Mesendoderm (in vitro differentiated cells): ENCODE measurements around the gene PDE1C.
"Not testable (repeated sequence)": the region's sequence is repeated elsewhere in the genome, so short reads cannot be mapped to it uniquely, and the experiment has no call there.

Experiments used
- DNase-seq: peaks from one replicate; pipeline ENCODE4 v3.0.0; 2013
- H2AK5ac ChIP-seq: 2 replicates; pipeline ENCODE4 v1.6.1; 2013; ENCODE audit warnings: low read length, inconsistent platforms
- H2BK120ac ChIP-seq: 2 replicates; pipeline ENCODE4 v1.6.1; 2013; ENCODE audit warnings: low read depth, mild to moderate bottlenecking, low read length, moderate library complexity, mixed read lengths
- H2BK15ac ChIP-seq: replicated peaks from 2 replicates; pipeline ENCODE4 v1.6.1; 2013; ENCODE audit warnings: low read depth, mild to moderate bottlenecking, moderate library complexity
- H2BK5ac ChIP-seq: 2 replicates; pipeline ENCODE4 v1.6.1; 2013; ENCODE audit warnings: low read length, inconsistent platforms
- H3K18ac ChIP-seq: 2 replicates; pipeline ENCODE4 v1.6.1; 2013; ENCODE audit warnings: mild to moderate bottlenecking, low read length, mixed read lengths
- H3K23ac ChIP-seq: one replicate; pipeline ENCODE4 v1.6.1; 2013; ENCODE audit warnings: low read length
- H3K27ac ChIP-seq: 2 replicates; pipeline ENCODE4 v1.5.1; 2013; ENCODE audit warnings: low read depth, mild to moderate bottlenecking, inconsistent platforms, low read length, moderate library complexity
- H3K27me3 ChIP-seq: 2 replicates; pipeline ENCODE4 v1.6.1; 2013; ENCODE audit warnings: low read length, control low read depth, mild to moderate bottlenecking, inconsistent platforms; ENCODE audit not compliant: insufficient read depth, poor library complexity
- H3K36me3 ChIP-seq: 2 replicates; pipeline ENCODE4 v1.6.1; 2013; ENCODE audit warnings: low read length, inconsistent platforms; ENCODE audit not compliant: control insufficient read depth, insufficient read depth
- H3K4ac ChIP-seq: one replicate; pipeline ENCODE4 v1.6.1; 2013; ENCODE audit warnings: low read depth, mild to moderate bottlenecking, low read length, moderate library complexity
- H3K4me1 ChIP-seq: 2 replicates; pipeline ENCODE4 v1.6.1; 2013; ENCODE audit warnings: low read depth, low read length, inconsistent platforms; ENCODE audit not compliant: control insufficient read depth
- H3K4me2 ChIP-seq: 2 replicates; pipeline ENCODE4 v1.6.1; 2013; ENCODE audit warnings: low read length
- H3K4me3 ChIP-seq: 2 replicates; pipeline ENCODE4 v1.5.1; 2013; ENCODE audit warnings: mild to moderate bottlenecking, low read length
- H3K56ac ChIP-seq: one replicate; pipeline ENCODE4 v1.6.1; 2013; ENCODE audit warnings: low read length
- H3K79me1 ChIP-seq: 2 replicates; pipeline ENCODE4 v1.6.1; 2013; ENCODE audit warnings: low read length, inconsistent platforms
- H3K79me2 ChIP-seq: 2 replicates; pipeline ENCODE4 v1.6.1; 2013; ENCODE audit warnings: mild to moderate bottlenecking, low read length; ENCODE audit not compliant: control insufficient read depth, insufficient read depth
- H3K9ac ChIP-seq: 2 replicates; pipeline ENCODE4 v1.6.1; 2013; ENCODE audit warnings: low read length, inconsistent platforms
- H4K5ac ChIP-seq: one replicate; pipeline ENCODE4 v1.6.1; 2013; ENCODE audit warnings: low read length
- H4K8ac ChIP-seq: one replicate; pipeline ENCODE4 v1.6.1; 2013; ENCODE audit warnings: low read depth, mild to moderate bottlenecking, control low read depth, low read length, moderate library complexity
- WGBS: extraction: QIAGEN DNeasy Blood & Tissue Kit; methylation state at CpG from one replicate; pipeline ENCODE4 v1.1.7; 2013; ENCODE audit warnings: low lambda C conversion rate, missing lambda C conversion rate; ENCODE audit not compliant: insufficient coverage; ENCODE audit errors: extremely low coverage; 5-methylcytosine and 5-hydroxymethylcytosine counted together

Gene PDE1C

GRCh38 chr7:31835471-31835870, 234.7 kb downstream of the PDE1C start:
- no peak overlapping the region for H3K27ac ChIP-seq
- whole genome bisulfite sequencing: no CpG with 5 or more reads among the region's 4 CpGs

GRCh38 chr7:31833625-31834024, 236.6 kb downstream of the PDE1C start:
- not testable (repeated sequence) for H3K79me2 ChIP-seq, H4K5ac ChIP-seq, H3K27me3 ChIP-seq, H3K79me1 ChIP-seq, H3K56ac ChIP-seq, H3K27ac ChIP-seq, H2BK5ac ChIP-seq, DNase-seq, H2BK15ac ChIP-seq, H2BK120ac ChIP-seq, H3K4me2 ChIP-seq, H3K36me3 ChIP-seq, H2AK5ac ChIP-seq, H3K9ac ChIP-seq, H3K4me1 ChIP-seq, H3K18ac ChIP-seq, H4K8ac ChIP-seq, H3K23ac ChIP-seq, H3K4me3 ChIP-seq, H3K4ac ChIP-seq
- no CpG with 5 or more reads among the region's 3 CpGs for WGBS

More at GRCh38 chr7:31835471-31835870, 234.7 kb downstream of the PDE1C start:
- Histone ChIP-seq H4K8ac (no peak overlapping the region), H3K27me3 (no peaks in the 10 kb centered on the region), H3K4me3 (no peak overlapping the region), H3K36me3 (no peaks in the 10 kb centered on the region), H3K79me2 (no peaks in the 10 kb centered on the region), H3K4me2 (no peak overlapping the region), H2BK120ac (no peak overlapping the region), H3K79me1 (no peaks in the 10 kb centered on the region), H3K18ac (no peak overlapping the region), H3K9ac (no peak overlapping the region), H2BK15ac (no peak overlapping the region), H3K23ac (no peak overlapping the region), H3K4ac (no peak overlapping the region), H2AK5ac (no peak overlapping the region), H3K4me1 (no peaks in the 10 kb centered on the region), H4K5ac (no peak overlapping the region), H2BK5ac (no peak overlapping the region), H3K56ac (no peak overlapping the region)
- DNase-seq: no peak

GRCh38 chr7:31828520-31828919, 241.7 kb downstream of the PDE1C start:
- H3K27ac ChIP-seq: no peak overlapping the region
- H3K4ac ChIP-seq: no peak overlapping the region
- no peak overlapping the region for H3K9ac ChIP-seq
- no peak overlapping the region for H3K4me2 ChIP-seq
- H2BK120ac ChIP-seq: no peak overlapping the region
- H3K36me3 ChIP-seq: no peaks in the 10 kb centered on the region
- no peaks in the 10 kb centered on the region for H3K79me2 ChIP-seq
- H3K27me3 ChIP-seq: no peaks in the 10 kb centered on the region
- no peak overlapping the region for H2BK15ac ChIP-seq
- H4K5ac ChIP-seq: no peak overlapping the region
- H3K4me3 ChIP-seq: no peak overlapping the region
- H2BK5ac ChIP-seq: no peak overlapping the region
- no peaks in the 10 kb centered on the region for H3K79me1 ChIP-seq
- H3K4me1 ChIP-seq: peaks cover 9% of the 10 kb centered on the region
- no peak overlapping the region for H4K8ac ChIP-seq
- H3K18ac ChIP-seq: no peak overlapping the region
- H2AK5ac ChIP-seq: no peak overlapping the region
- no peak overlapping the region for H3K23ac ChIP-seq
- H3K56ac ChIP-seq: no peak overlapping the region
- peak; percentile 12 for DNase-seq

GRCh38 chr7:31825576-31825975, 244.6 kb downstream of the PDE1C start:
- no peak overlapping the region for H3K4ac ChIP-seq
- H3K4me2 ChIP-seq: no peak overlapping the region
- peak overlapping the region; percentile 40 for H3K18ac ChIP-seq
- peak; percentile 76 for DNase-seq
- H3K4me3 ChIP-seq: no peak overlapping the region
- no peak overlapping the region for H2BK15ac ChIP-seq
- no peak overlapping the region for H3K23ac ChIP-seq
- peak overlapping the region; percentile 41 for H3K27ac ChIP-seq
- H3K27me3 ChIP-seq: no peaks in the 10 kb centered on the region
- H3K4me1 ChIP-seq: peaks cover 9% of the 10 kb centered on the region
- H3K9ac ChIP-seq: no peak overlapping the region
- no peaks in the 10 kb centered on the region for H3K79me2 ChIP-seq
- H2BK5ac ChIP-seq: peak overlapping the region; percentile 2
- no peak overlapping the region for H4K5ac ChIP-seq
- H2BK120ac ChIP-seq: no peak overlapping the region
- peak overlapping the region; percentile 14 for H2AK5ac ChIP-seq
- no peaks in the 10 kb centered on the region for H3K36me3 ChIP-seq
- H3K79me1 ChIP-seq: no peaks in the 10 kb centered on the region
- H4K8ac ChIP-seq: no peak overlapping the region
- H3K56ac ChIP-seq: peak overlapping the region; percentile 17

GRCh38 chr7:31819031-31819430, 251.2 kb downstream of the PDE1C start:
- no peak overlapping the region for H4K5ac ChIP-seq
- no peak for DNase-seq
- no peak overlapping the region for H2BK5ac ChIP-seq
- H3K79me2 ChIP-seq: no peaks in the 10 kb centered on the region
- H3K36me3 ChIP-seq: no peaks in the 10 kb centered on the region
- no peak overlapping the region for H3K9ac ChIP-seq
- H3K18ac ChIP-seq: no peak overlapping the region
- H4K8ac ChIP-seq: no peak overlapping the region
- H3K4me2 ChIP-seq: no peak overlapping the region
- no peak overlapping the region for H3K4ac ChIP-seq
- no peak overlapping the region for H3K27ac ChIP-seq
- no CpG with 5 or more reads among the region's 5 CpGs for WGBS
- no peak overlapping the region for H2BK15ac ChIP-seq
- H3K27me3 ChIP-seq: no peaks in the 10 kb centered on the region
- H3K23ac ChIP-seq: no peak overlapping the region
- H3K4me3 ChIP-seq: no peak overlapping the region
- H3K4me1 ChIP-seq: no peaks in the 10 kb centered on the region
- H3K56ac ChIP-seq: no peak overlapping the region
- H2BK120ac ChIP-seq: no peak overlapping the region
- no peak overlapping the region for H2AK5ac ChIP-seq
- H3K79me1 ChIP-seq: no peaks in the 10 kb centered on the region

- WGBS: no CpG with 5 or more reads among the region's 5 CpGs
- no peak overlapping the region for H3K27ac ChIP-seq
- H2BK15ac ChIP-seq: no peak overlapping the region
- H2BK5ac ChIP-seq: no peak overlapping the region
- H3K4me3 ChIP-seq: no peak overlapping the region
- no peak overlapping the region for H4K5ac ChIP-seq
- H3K4me1 ChIP-seq: no peaks in the 10 kb centered on the region
- H3K23ac ChIP-seq: no peak overlapping the region
- no peak overlapping the region for H3K4me2 ChIP-seq
- H3K18ac ChIP-seq: no peak overlapping the region
- no peaks in the 10 kb centered on the region for H3K27me3 ChIP-seq
- no peak overlapping the region for H3K56ac ChIP-seq
- H3K36me3 ChIP-seq: no peaks in the 10 kb centered on the region
- no peak overlapping the region for H2AK5ac ChIP-seq
- no peak overlapping the region for H3K4ac ChIP-seq
- H3K79me1 ChIP-seq: no peaks in the 10 kb centered on the region
- no peak for DNase-seq
- no peak overlapping the region for H3K9ac ChIP-seq
- no peak overlapping the region for H4K8ac ChIP-seq
- H3K79me2 ChIP-seq: no peaks in the 10 kb centered on the region
- H2BK120ac ChIP-seq: no peak overlapping the region
Observed at GRCh38 chr7:31816810-31817209, 253.4 kb downstream of the PDE1C start.
